GM18868 (cell line): ENCODE results near the gene GALNT2.
A peak's percentile ranks its signal among the peaks of the same experiment; 100 is the strongest.

Experiments used
- ATAC-seq: cut with Tn5 transposase; IDR thresholded peaks from one replicate; pipeline ENCODE4 v1.9.1; 2021; ENCODE audit warnings: mild to moderate bottlenecking, moderate library complexity; ENCODE audit not compliant: unreplicated experiment

GALNT2 gene

DNA sequence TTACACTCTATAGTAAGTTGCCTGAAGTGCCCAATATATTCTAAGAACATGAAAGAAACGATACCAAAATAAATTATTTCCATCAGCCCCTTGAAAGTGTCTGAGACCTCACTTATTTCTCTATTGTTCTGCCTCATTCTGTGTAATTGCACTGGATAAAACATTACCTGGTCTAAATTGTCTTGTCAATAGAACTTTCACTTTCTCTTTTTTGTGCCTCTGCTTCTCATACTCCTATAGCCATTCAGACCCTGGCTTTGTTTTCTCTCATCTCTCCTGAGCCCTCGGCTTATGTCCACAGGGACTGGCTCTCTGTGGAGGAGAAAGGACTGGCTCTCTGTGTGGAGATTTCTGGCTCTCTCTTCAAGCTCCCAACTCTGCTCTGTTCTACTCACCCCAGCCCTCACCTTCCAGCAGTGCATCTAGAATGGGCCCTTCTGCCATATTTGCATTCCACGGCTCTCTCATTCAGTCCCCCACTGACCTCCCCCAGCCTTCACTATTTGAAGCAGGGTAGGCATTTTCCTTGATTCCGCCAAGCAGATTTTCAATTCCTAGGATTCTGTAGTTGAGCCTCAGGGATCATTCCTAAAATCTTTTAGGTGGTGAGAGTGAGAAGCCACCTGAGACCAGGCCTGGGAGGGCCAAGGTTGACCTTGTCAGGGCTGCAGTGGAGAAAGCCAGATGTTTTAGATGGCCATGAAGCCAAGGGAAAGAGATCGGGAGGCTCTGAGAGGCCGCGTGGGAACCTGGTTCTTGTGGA, 15.9 kb upstream of the GALNT2 start:
- no peak for ATAC-seq

DNA sequence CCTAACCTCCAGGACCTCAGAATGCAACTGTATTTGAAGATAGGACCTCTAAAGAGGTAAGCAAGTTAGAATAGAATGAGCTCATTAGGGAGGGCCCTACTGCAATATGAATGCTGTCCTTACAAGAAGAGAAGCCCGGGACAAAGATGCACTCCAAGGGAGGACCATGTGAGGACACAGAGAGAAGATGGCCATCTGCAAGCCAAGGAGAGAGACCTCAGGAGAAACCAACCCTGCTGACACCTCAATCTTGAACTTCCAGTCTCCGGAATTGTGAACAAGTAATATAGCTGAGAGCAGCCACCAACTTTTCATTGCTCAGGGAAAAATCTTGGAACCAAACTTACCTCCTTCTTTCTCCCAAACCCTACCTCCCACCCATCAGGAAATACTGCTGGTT, 15.0 kb upstream of the GALNT2 start:
- no peak for ATAC-seq

DNA sequence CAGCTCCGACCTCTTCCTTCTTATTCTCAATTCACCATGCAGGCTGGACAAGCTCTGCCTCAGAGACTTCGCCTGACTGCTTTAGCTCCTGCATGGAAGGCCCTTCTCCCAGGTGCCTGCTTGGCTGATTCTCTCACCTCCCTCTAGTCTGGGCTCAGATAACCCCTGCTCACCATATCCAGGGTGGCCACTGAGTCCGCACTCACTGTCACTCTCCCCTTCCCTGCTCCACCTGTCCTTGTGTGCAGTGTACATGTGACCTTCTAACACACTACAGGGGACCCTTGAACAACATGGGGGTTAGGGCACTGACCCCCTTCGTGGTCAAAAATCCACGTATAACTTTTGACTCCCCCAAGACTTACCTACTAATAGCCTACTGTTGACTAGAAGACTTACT, 14.4 kb upstream of the GALNT2 start:
- no peak for ATAC-seq

DNA sequence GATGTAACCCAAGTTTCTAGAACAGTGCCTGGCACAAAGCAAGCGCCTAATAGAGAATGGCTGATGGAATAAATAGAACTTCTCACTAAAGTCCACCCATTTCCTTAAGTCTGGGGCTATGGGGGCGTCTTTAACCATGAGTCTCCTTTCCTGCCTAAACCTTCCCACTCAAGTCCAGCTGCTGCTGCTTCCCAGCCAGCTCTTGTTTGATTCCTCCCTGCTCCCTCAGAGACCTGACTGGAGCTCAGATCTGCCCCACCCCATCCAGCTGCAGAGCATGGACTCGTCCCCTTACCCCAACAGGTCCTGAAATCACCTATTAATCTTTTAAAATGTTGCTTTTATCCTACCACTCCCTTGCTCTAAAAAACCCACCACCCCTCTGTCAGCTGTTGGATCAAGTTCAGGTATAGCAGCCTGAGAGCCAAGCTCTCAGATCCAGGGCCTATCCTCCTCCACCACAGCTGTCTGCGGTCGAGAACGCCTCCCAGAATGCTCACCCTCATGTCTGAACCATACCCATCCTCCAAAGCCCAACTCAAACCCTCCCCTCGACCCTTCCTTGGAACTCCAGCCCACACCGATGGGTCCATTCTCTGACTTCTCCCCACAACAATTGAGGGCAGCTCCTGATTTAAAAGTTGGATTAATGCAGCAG, 12.8 kb upstream of the GALNT2 start:
- ATAC-seq = no peak

DNA sequence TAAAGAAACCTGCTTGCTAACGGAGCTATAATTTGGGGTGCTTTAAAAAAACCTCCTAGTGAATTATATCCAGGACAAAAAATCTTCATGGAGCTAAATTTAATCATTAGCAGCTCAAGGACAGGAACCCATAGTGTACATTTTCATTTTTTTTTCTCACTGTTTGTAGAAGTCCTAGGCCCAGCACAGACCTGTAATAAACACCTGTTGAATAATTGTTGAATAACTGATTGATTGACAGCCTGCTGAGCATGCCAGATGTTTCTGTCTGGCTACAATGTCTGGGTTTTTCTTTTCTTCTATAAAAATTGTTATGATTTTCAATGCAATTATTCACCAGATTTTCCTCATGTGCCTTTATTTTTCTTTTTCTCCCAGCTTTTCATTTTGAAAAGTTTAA, 10.9 kb upstream of the GALNT2 start:
- no peak for ATAC-seq

DNA sequence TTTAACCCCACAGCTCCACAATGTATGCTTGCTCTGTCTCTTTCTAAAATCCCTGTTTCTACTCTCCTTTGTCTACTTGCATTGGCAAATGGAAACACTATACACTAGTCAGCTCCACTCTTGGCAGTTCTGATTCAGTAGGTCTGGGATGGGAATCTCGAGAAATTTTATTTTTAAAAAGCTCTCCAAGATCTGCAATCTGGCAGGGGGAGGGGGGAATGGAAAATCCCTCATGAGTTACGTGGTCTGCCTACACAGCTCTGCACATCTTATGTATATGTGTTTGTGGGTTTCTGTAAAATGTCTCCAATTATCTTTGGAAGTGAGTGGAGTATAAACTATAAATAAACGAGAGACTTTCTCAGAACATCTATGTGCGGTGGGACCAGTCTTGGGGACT, 9.9 kb upstream of the GALNT2 start:
- ATAC-seq = no peak

DNA sequence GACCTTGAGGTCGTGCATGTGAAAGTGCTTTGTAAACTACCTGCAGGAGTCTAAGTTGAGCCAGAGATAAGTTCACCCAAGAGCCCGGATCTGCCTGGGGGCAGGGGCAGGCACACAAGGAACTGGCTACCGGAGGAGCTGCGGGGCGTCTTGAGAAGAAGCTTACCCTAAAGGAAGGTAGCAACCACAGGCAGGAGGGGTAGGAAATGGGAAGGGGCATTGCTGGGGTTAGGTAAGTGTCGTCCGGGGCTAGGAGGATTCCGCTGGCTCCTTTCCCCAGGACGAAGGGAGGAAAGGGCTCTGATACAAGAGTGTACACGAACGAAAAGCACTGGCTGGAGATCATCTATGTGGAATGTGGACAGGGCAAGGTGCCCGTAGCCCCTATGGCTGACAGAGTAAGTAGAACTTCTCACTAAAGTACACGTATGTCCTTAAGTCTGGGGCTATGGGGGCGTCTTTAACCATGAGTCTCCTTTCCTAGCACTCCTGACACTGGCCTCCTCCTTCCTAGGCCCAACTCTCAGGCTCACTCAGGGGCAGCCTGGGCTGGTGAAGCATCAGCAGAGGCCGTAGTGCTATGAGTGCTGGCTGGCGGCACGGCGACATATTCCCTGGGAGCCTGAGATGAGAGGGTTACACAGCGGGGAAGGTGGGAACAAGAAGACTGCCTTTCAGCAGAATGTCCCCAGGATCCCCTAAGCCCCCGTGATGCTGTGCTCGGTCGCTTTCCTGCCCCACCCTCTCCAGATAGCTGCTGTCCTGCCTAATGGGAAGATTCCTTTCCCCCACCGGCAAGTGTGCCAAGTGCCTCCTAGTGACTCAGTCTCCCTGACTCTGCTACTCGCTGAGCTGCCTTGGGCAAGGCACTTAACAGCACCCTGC, 9.1 kb upstream of the GALNT2 start:
- no peak for ATAC-seq

DNA sequence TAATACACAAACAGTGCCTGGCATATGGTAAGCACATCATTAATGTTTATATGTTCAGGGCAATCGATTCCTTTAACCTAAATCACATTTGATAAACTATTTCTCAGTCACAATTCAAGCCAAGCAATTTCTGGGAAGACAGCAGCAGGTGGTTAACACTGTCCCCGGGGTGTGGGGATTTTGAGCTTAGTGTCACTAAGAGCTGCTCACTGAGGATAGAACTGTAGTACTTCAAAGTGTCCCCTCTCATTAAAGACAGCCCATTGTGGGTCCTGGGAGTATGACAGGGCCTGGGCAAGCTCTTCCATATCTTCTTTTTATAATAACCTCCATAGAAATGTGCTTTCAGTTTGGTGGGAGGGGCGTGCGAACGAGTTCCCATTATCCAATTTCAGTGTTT, 8.4 kb upstream of the GALNT2 start:
- ATAC-seq = no peak

DNA sequence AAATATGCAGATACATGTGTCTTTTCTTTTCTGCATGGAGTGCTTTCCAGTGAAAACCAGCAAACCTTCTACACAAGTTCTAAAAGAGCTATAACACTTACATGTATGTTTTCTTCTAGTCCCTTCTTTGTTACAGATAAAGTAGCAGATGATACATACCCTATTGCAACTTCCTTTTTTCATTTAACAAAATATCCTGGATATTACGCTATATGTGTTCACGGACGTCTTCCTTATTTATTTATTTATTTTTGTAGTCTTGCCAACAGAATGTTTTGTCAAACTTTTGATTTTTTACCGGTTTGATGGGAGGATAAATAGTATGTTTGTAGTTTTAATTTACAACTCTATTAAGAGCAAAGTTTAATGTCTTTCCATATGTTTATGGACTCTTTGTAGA, 5.2 kb upstream of the GALNT2 start:
- no peak for ATAC-seq

DNA sequence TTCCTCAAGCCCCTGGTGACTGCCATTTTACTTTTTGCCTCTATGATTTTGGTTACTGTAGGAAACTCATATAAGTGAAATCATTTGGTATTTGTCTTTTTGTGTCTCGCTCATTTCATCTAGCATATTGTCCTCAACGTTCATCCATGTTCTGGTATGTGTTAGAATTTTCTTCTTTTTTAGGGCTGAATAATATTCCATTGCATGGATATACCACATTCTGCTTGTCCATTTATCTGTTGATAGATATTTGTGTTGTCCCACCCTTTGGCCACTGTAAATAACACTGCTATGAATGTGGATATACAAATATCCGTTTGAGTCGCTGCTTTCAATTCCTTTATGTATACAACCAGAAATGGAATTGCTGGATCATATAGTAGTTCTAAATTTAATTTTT, 4.5 kb upstream of the GALNT2 start:
- ATAC-seq = no peak

DNA sequence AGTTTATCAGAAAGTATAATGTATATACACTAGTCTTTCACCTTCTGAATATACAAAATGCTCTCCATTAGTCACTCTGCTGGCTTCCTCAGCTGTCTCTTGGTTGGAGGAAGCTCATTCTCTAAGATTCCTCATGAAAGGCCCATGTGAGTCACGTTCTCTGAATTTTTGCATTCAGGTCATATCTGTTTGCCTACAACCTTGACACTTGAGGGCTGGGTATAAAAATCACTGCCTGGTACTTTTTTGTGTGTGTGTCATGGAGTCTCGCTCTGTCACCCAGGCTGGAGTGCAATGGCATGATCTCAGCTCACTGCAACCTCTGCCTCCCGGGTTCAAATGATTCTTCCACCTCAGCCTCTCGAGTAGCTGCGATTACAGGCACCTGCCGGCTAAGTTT, 2.8 kb upstream of the GALNT2 start:
- ATAC-seq = no peak

DNA sequence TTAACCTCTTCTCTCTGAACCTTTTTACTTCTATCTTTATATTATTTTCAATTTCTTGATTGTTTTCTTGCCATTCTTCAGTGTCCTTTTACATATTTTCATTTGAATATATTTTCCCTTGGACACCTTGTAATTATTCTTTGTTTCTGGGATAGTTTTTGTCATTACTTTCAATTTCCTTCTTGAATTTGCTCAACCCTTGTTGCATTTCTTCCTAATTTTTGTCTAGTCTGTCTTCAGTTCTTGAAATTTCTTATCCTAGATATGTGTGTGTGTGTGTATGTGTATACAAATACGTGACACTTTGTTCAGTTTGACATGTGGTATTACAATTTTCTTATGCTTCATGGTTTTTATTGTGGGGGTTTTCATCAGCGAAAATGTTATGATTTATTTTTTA, 1.9 kb upstream of the GALNT2 start:
- no peak for ATAC-seq

DNA sequence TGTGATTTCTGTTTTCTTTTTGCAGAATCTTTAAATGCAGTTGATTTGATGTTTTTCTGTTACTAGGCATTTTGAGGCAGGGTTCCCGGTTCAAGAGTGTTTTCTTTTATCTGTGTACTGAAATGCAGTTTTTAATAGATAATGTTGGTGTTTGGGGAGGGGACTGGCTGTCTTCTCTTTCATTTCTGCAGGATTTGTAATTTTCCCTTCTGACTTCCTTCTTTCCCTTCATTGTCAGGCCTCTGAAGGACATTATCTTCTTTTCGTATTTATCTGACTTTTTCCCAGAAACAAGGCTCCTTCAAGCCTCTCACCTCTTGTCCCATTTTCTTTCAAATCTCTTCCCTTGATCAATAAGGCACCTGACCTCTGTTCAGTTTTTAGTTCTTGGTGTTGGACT, 1.5 kb upstream of the GALNT2 start:
- no peak for ATAC-seq

DNA sequence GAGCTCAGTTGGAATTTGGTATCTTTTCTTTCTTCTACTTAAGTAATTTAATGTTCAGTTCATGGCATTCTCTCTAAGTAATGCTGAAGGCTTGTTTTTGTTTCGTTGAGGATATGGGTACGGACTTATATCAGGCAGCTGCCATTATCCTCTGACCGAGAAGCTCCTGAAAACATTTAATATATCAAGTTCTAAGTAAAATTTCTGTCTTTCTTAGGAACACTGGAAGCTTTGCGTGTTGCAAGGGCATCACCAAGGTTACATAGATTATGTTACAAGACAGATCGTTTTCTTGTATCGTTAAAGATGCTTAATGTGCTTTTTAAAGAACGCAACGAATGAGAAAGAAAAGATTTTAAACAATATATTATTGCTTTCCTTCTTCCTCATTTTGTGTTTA, 1.0 kb upstream of the GALNT2 start:
- no peak for ATAC-seq

DNA sequence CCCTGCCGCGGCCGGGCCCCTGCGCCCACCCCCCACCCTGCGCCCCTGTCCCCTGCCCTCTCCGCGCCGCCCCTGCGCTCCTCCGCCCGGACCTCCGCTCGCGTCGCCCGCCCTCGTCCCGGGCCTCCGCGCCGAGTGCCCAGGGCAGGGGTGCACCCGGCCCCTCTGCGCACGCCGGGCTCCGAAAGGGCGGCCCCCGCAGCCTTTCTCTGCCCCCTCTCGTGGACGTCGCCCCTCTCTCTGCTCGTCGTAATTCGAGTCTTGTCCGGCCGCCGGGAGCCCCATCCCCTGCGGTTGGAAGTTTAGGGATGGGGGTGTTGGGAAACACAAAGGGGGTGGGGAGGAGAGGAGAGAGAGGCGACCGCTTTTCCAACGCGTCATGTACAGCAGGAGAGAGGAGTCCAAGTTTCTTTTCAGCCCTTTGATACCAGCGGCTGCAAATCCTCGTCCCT, 407 bp downstream of the GALNT2 start:
- peak; percentile 3 for ATAC-seq

DNA sequence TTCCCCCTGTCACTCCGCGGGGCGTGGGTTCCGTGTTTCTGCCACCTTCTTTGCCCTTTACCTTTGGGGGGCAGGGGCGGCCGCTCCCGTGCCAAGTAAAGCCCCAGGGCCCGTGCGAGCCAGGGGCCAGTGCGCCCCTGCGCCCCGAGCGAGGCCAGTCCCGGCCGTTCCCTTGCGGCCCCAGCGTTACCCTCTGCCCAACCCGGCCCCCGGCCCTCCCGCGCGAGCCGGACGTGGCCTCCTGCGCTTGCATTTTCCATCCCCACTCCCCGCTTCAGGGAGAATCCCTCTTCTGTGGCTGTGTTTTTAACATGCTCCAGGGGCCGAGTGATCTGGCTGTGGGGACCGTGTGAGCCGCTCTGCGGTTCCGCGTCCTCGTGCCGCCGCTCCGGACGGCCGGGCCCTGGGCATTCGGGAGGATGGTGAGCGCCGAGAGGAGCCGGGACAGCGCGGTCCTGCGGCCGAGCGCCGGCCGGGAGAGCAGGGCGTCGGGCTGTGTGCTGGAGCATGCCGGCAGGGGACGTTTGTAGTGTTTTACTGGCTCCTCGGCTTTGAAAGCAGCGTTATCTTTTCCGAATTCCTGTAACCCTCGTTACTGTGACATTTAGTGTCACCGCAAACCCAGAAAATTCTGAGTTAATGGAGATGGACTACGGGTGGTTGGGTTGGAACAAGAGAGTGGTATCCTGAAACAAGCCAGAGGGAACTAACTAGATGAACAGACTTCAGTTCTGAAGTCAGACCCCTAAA, 1.0 kb downstream of the GALNT2 start:
- no peak for ATAC-seq

DNA sequence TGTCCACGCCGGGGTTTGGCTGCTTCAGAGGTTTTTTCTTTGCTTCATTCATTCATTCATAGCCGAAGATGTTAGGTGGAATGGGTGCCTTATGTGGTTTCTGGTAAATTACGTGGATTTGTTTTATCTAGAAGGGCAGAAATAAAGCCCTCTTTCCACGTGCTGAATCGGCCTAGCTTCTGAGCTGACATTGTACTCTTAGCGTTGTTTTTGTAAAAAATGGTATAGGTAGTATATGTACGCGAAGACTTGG, 1.5 kb downstream of the GALNT2 start:
- no peak for ATAC-seq

DNA sequence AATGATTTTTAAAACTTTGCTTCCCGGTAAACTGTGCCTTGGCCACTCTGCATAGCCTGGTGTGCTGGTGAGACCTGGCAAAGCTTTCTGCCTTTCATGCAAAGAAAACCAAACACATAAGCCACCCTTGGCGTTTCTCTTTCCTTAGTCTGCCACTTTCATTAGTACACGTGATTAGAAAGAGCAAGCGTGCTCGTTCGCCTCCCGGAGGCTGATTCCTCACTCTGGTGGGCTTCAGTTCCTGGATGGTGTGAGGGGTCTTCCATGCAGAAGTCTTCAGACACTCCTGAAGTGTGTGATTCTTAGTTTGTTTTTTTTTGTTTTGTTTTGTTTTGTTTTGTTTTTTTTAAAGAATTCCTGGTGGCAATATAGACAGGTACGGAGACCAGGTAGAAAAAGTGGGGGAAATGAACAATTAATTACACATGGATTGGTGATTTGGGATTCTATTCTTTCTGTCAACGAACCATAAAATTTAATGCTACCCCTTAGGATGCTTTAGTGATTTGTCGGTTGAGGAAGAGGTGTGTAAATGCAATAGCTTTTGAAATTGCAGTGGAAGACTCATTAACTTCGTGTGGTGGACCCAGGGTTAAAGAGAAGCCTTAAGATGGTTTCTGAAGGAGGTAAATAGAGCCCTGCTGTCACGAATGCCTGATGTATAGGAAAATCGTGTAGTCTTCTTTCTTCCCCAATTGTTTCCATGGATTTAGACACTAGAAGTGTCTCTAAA, 2.1 kb downstream of the GALNT2 start:
- no peak for ATAC-seq

DNA sequence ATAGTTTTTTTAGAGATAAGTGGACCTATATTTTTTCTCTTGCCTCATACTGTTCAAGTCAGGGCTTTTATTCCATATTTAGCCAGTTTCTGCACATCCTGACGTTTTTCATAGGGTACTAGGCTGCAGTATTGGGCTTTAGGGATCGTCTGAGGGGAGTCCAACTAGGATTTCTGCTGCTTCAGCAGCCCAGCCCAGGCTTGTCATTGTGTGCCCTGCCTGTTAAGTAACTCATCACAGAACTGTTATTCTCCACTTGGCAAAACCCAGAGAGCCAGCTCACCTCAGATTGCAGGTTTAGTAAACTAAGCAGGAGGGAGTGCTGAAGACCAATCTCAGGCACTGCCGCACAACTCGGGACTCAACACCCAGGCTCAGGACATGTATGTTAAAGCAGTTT, 2.8 kb downstream of the GALNT2 start:
- no peak for ATAC-seq

DNA sequence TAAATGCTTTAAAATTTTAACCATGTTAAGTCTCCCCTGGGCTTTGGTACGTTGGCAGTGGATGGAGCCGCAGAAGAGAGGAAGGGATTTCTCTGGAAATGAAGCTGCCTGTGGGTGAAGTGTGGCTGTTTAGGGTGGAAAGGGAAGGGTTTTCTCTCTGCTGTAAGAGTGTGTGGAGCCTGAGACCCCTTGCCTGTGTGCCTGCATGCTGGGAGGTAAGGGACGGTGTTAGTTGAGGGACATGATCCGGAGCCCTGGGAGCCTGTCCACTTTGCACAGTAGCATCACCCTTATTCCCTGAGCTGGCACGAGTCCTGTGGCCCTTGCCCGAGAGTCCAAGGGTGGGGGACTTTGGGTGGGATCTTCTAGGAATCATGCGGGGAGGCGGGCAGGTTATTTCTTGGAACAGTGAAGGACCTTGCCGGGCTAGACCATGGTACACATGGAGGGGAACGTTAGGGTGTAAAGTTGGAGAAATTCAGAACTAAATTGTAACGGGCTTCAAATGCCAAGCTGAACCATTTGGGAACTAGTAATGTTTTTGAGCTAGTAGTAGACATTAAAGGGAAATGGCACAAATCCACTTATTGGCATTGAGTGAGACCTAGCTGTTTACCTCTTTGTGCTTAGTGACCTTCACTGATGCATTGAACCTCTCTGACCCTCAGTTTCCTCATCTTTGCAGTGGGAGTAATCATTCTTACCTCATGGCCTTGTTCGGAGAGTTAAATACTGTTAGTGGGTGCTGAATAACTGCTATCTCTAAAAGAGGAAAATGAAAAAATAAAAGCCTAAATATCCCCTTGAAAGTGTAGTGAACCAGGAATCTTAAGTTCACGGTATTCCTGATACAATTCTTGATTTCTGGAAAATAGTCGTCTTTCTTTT, 3.5 kb downstream of the GALNT2 start:
- no peak for ATAC-seq
